ENCODE data around the gene TAPT1.

DNA sequence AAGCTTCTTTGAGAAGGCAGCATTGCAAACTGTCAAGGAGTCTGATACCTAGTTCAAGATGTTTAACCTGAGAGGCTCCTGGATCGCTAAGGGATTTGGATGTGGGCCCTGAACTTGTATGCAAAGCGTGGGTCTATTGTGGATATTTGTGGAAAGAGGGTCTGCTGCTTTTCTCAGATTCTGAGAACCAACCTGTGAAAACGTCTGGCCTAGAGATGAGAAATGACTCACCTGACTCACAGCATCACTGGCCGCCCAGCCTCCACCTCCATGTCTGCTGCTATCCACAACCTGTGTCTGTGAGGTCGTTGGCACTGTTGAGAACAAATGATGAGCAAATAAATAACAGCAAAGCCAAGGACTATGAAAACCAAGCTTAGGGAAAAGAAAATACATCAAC lies 109.1 kb downstream of the TAPT1 start:
- TF ChIP-seq, protein P1, sequence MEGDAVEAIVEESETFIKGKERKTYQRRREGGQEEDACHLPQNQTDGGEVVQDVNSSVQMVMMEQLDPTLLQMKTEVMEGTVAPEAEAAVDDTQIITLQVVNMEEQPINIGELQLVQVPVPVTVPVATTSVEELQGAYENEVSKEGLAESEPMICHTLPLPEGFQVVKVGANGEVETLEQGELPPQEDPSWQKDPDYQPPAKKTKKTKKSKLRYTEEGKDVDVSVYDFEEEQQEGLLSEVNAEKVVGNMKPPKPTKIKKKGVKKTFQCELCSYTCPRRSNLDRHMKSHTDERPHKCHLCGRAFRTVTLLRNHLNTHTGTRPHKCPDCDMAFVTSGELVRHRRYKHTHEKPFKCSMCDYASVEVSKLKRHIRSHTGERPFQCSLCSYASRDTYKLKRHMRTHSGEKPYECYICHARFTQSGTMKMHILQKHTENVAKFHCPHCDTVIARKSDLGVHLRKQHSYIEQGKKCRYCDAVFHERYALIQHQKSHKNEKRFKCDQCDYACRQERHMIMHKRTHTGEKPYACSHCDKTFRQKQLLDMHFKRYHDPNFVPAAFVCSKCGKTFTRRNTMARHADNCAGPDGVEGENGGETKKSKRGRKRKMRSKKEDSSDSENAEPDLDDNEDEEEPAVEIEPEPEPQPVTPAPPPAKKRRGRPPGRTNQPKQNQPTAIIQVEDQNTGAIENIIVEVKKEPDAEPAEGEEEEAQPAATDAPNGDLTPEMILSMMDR (IDR thresholded peaks at IDR 0.05), result no peak
- TF ChIP-seq EP300 (IDR thresholded peaks at IDR 0.05) (no peak), POLR2A (IDR thresholded peaks at IDR 0.05) (no peak)

All from sigmoid colon (tissue), 4 donors.